Measurements from ENCODE around the gene STEEP1. TPM values are rescaled to one million over a fixed set of nuclear protein-coding genes. Genes with fewer than 3 reads are reported as not detected.

STEEP1 gene
- polyA plus RNA-seq, 1 experiment: 19.7 TPM

DNA sequence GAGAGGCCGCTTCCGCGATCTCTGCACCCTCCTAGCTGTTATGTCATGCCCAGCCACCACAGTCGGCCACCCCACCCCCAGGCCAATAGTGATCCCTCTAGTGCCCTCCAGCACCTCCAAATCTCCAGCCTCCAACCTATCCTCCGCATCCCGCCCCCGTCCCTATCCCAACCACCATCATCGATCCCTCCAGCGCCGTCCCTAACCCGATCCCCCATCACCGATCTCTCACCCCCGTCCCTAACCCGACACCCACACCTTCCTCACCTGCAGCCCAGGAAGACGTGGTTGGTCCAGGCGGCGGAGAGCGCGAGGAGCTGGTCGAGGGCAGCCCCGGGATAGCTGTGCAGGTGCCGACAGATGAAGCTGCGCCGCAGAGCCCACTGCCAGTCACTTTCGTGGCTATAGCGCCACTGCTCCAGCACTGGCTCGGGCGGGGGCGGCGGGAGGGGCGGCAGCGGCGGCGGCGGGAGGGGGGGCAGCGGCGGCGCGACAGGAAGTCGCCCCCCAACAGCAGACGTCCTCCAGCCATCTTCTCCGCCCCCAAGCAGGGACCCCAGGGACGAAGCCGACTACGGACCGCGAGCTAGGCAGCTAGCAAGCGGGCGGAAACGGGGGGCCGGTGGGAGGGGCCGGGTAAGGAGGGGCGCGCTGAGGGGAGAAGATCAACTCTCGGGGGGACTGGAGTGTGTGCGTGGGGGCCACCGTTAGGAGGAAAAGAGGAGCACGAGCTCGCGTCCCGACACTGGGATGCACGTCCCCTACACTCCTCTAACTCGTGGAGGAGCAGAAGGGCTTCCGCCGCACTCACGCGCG, 40.5 kb upstream of the STEEP1 start:
- ChIA-PET CTCF (interaction anchor here (1.1 to 1.4 kb wide), 2 partner anchors 117 to 124 kb away, joined by 3 read pairs; no protein-coding TSS in a partner anchor), POLR2A (interaction anchor here (0.7 to 1.2 kb wide), 4 partner anchors 32 to 228 kb away, joined by 3 to 4 read pairs (median 3); partner anchors contain the start of gene RPL39)
- peak overlapping the region; percentile 39 for H3K27ac ChIP-seq (ENCODE audit: low read depth, low read length)
- no peaks in the 10 kb centered on the region for H3K27me3 ChIP-seq (ENCODE audit: control insufficient read depth, insufficient read depth, low read length)
- TF ChIP-seq, protein P1, sequence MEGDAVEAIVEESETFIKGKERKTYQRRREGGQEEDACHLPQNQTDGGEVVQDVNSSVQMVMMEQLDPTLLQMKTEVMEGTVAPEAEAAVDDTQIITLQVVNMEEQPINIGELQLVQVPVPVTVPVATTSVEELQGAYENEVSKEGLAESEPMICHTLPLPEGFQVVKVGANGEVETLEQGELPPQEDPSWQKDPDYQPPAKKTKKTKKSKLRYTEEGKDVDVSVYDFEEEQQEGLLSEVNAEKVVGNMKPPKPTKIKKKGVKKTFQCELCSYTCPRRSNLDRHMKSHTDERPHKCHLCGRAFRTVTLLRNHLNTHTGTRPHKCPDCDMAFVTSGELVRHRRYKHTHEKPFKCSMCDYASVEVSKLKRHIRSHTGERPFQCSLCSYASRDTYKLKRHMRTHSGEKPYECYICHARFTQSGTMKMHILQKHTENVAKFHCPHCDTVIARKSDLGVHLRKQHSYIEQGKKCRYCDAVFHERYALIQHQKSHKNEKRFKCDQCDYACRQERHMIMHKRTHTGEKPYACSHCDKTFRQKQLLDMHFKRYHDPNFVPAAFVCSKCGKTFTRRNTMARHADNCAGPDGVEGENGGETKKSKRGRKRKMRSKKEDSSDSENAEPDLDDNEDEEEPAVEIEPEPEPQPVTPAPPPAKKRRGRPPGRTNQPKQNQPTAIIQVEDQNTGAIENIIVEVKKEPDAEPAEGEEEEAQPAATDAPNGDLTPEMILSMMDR (IDR thresholded peaks at IDR 0.05; ENCODE audit: low read depth, low read length): no peak
- DNase-seq (ENCODE audit: low read depth, low spot score): no peak
- no peaks in the 10 kb centered on the region for H3K9me3 ChIP-seq (ENCODE audit: control insufficient read depth, insufficient read depth, low read length)
- peak overlapping the region; percentile 90 for H3K4me3 ChIP-seq (ENCODE audit: low read depth, low read length)

DNA sequence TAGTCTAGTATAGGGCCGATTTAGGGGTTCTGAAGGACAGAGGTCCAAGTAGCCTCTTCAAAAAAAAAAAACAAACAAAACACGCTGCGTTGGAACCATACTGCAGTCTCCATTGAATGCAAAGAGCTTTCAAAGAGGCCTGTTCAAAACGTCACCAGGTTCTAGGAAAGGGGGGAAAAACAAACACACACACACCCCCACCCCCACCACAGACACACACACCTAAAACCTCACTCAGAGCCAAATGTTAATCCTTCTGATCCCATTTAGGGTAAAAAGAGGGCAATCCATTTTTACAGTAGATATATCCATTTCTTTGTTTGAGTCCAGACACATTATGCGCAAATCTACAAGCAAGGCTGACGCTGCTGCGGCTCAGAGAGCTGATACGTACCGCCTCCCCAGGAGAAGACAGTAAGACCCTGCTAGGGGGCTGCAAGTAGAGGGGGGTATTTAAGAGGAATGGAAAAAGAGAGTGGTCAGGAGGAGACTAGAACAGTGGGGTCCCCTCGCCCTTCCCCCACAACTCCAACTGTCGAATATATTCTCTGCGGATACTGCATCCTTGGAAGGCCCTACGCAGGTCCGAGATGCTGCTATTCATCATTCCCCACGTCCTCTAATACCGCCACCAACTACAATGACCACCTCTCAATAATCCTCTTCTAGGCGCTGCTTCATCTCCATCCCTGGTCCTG, 39.7 kb upstream of the STEEP1 start:
- TF ChIP-seq, protein P1 (IDR thresholded peaks at IDR 0.05; ENCODE audit: low read depth, low read length): no peak
- H3K27me3 ChIP-seq (ENCODE audit: control insufficient read depth, insufficient read depth, low read length): no peaks in the 10 kb centered on the region
- H3K9me3 ChIP-seq (ENCODE audit: control insufficient read depth, insufficient read depth, low read length): no peaks in the 10 kb centered on the region
- H3K4me3 ChIP-seq (ENCODE audit: low read depth, low read length): peak overlapping the region; percentile 90
- no peak for DNase-seq (ENCODE audit: low read depth, low spot score)
- ChIA-PET POLR2A (interaction anchor here (1.2 kb wide), 1 partner anchor 187 kb away, joined by 3 read pairs; the partner anchor contains the start of gene RPL39), CTCF (interaction anchor here (0.9 to 1.4 kb wide), 3 partner anchors 116 to 125 kb away, joined by 3 to 5 read pairs (median 3); no protein-coding TSS in a partner anchor)
- H3K27ac ChIP-seq (ENCODE audit: low read depth, low read length): no peak overlapping the region

DNA sequence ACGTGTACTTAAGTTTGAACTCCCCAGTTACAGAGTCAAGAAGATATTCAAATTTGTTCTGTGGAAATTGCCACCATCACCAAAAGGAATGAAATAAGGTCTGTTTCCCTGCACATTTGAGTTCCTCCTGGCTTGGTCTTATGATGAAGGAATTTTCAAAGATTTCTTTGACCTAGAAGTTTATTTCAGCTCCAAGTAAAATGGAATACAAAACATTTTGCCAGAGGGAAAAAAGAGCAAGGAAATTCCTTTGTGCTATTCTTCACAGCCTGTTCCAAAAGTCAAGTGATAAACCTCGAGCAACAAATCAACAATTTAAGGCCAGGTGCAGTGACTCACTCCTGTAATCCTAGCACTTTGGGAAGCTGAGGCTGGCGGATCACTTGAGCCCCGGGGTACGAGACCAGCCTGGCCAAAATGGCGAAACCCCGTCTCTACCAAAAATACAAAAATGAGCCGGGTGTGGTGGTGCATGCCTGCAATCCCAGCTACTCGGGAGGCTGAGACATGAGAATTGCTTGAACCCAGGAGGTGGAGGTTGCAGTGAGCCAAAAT, 37.6 kb upstream of the STEEP1 start:
- H3K4me3 ChIP-seq (ENCODE audit: low read depth, low read length): no peak overlapping the region
- POLR2A ChIA-PET: no interaction called here
- TF ChIP-seq, protein P1 (IDR thresholded peaks at IDR 0.05; ENCODE audit: low read depth, low read length): no peak

DNA sequence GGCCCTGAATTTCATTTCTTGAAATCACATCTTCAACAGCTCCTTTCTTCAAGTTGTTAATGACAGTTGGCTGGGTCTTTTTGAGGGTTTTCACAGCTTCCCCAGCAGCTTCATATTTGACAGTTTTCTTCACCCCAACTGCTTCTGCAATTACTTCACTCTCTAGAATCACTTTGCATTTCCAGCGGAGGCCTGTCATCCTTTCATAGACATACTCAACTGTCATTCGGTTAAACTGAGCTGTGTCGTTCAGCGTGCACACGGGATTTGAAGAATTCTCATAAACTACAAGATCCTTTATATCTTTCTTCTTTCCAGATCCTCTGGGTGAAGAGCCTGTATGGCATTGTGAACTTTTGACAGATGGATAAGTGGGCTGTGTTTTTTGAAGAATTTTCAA, 24.6 kb upstream of the STEEP1 start:
- POLR2A ChIA-PET: no interaction called here

More for the DNA sequence above, 37.6 kb upstream of the STEEP1 start:
- DNase-seq (ENCODE audit: low read depth, low spot score): no peak
- H3K27ac ChIP-seq (ENCODE audit: low read depth, low read length): no peak overlapping the region
- CTCF ChIA-PET: interaction anchor here (1.7 kb wide), 1 partner anchor 126 kb away, joined by 7 read pairs; no protein-coding TSS in a partner anchor
- no peaks in the 10 kb centered on the region for H3K9me3 ChIP-seq (ENCODE audit: control insufficient read depth, insufficient read depth, low read length)
- H3K27me3 ChIP-seq (ENCODE audit: control insufficient read depth, insufficient read depth, low read length): no peaks in the 10 kb centered on the region

More for the DNA sequence above, 24.6 kb upstream of the STEEP1 start:
- CTCF ChIA-PET: no interaction called here
- Histone ChIP-seq H3K9me3 (ENCODE audit: control insufficient read depth, insufficient read depth, low read length) (no peaks in the 10 kb centered on the region), H3K27ac (ENCODE audit: low read depth, low read length) (no peak overlapping the region), H3K4me3 (ENCODE audit: low read depth, low read length) (no peak overlapping the region), H3K27me3 (ENCODE audit: control insufficient read depth, insufficient read depth, low read length) (no peaks in the 10 kb centered on the region)
- DNase-seq (ENCODE audit: low read depth, low spot score): no peak
- TF ChIP-seq, protein P1 (IDR thresholded peaks at IDR 0.05; ENCODE audit: low read depth, low read length): no peak
